Ishikawa (cell line): ENCODE results near the gene KDM5A.
A peak's percentile ranks its signal among the peaks of the same experiment; 100 is the strongest.

Experiments
- CEBPB ChIP-seq: IDR thresholded peaks from 2 replicates; pipeline ENCODE4 v1.6.1; 2012
- CREB1 ChIP-seq: IDR thresholded peaks from 2 replicates; pipeline ENCODE4 v1.6.1; 2012; ENCODE audit warnings: low read depth
- EGR1 ChIP-seq: IDR thresholded peaks from 2 replicates; pipeline ENCODE4 v1.6.1; 2012
- EP300 ChIP-seq: IDR thresholded peaks from 2 replicates; pipeline ENCODE4 v1.6.1; 2012; ENCODE audit warnings: borderline replicate concordance
- FOXM1 ChIP-seq: IDR thresholded peaks from 2 replicates; pipeline ENCODE4 v1.6.1; 2012; ENCODE audit warnings: low read depth, borderline replicate concordance
- NFIC ChIP-seq: IDR thresholded peaks from 2 replicates; pipeline ENCODE4 v1.6.1; 2012
- RAD21 ChIP-seq: IDR thresholded peaks from 2 replicates; pipeline ENCODE4 v1.6.1; 2012; ENCODE audit warnings: low read depth
- TAF1 ChIP-seq: IDR thresholded peaks from 2 replicates; pipeline ENCODE4 v1.6.1; 2012; ENCODE audit warnings: low read depth, mild to moderate bottlenecking
- TCF12 ChIP-seq: IDR thresholded peaks from 2 replicates; pipeline ENCODE4 v1.6.1; 2012; ENCODE audit warnings: low read depth
- TEAD4 ChIP-seq: IDR thresholded peaks from 2 replicates; pipeline ENCODE4 v1.6.1; 2012
- YY1 ChIP-seq: IDR thresholded peaks from 2 replicates; pipeline ENCODE4 v1.6.1; 2012; ENCODE audit warnings: low read depth
- ZBTB7A ChIP-seq: IDR thresholded peaks from 2 replicates; pipeline ENCODE4 v1.6.1; 2012; ENCODE audit warnings: low read depth
- TF ChIP-seq, protein P1 (sequence below): IDR thresholded peaks from 2 replicates; pipeline ENCODE4 v1.6.1; 2012; ENCODE audit warnings: low read depth, mild to moderate bottlenecking
- TF ChIP-seq, protein P2 (sequence below): IDR thresholded peaks from 2 replicates; pipeline ENCODE4 v1.6.1; 2012
- TF ChIP-seq, protein P3 (sequence below): IDR thresholded peaks from 2 replicates; pipeline ENCODE4 v1.6.1; 2012

Gene KDM5A

DNA sequence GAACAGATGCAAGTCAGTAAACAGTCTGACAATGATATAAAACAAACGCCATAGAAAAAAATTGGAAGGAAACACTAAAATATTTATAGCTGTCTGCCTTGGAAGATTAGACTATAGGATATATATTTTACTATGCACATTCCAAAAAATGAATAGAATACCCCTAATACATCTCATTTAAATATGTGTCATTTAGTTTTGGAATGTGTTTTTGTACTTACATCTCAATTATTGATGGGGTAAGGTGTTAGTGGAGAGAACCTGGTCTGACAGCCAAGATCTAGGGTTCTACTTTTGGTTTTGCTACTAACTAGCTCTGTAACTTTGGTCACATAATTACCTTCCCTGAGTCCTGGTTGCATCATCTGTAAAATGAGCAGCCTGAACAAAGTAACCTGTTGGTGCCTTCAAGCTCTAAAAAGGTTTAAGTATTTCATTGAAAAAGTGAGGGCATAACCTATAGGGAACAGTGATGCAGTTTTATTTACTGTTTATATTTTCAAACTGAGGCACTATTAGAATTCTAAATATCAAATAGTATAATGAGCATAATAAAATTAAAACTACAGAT lies 97.9 kb downstream of the KDM5A start:
- TF ChIP-seq TCF12 (no peak), CEBPB (peak; percentile 35; the same call in 1 of the 2 replicates), YY1 (no peak)

DNA sequence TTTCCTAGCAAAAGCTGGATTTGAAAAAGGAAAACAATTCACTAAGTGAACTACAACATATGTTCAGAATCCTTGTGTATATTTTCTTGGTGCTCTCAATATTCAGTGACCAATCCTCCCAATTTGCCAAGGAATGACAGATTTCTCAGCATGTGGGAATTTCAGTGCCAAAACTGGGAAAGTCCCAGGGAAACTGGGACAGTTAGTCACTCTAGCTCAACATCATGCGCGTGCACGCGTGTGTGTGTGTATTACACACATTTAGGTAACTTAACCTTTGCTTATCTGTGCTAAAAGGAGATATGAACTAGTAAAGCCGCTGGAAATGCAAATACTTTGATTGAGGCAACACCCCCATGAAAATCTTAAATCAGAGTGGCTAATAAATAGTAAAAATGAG lies 100.4 kb downstream of the KDM5A start:
- TF ChIP-seq, protein P1, sequence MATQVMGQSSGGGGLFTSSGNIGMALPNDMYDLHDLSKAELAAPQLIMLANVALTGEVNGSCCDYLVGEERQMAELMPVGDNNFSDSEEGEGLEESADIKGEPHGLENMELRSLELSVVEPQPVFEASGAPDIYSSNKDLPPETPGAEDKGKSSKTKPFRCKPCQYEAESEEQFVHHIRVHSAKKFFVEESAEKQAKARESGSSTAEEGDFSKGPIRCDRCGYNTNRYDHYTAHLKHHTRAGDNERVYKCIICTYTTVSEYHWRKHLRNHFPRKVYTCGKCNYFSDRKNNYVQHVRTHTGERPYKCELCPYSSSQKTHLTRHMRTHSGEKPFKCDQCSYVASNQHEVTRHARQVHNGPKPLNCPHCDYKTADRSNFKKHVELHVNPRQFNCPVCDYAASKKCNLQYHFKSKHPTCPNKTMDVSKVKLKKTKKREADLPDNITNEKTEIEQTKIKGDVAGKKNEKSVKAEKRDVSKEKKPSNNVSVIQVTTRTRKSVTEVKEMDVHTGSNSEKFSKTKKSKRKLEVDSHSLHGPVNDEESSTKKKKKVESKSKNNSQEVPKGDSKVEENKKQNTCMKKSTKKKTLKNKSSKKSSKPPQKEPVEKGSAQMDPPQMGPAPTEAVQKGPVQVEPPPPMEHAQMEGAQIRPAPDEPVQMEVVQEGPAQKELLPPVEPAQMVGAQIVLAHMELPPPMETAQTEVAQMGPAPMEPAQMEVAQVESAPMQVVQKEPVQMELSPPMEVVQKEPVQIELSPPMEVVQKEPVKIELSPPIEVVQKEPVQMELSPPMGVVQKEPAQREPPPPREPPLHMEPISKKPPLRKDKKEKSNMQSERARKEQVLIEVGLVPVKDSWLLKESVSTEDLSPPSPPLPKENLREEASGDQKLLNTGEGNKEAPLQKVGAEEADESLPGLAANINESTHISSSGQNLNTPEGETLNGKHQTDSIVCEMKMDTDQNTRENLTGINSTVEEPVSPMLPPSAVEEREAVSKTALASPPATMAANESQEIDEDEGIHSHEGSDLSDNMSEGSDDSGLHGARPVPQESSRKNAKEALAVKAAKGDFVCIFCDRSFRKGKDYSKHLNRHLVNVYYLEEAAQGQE, result no peak
- TF ChIP-seq TEAD4 (no peak), EP300 (no peak), YY1 (no peak), CEBPB (no peak), TCF12 (no peak), ZBTB7A (no peak), NFIC (no peak), CREB1 (no peak), TAF1 (no peak)
- TF ChIP-seq, protein P2, sequence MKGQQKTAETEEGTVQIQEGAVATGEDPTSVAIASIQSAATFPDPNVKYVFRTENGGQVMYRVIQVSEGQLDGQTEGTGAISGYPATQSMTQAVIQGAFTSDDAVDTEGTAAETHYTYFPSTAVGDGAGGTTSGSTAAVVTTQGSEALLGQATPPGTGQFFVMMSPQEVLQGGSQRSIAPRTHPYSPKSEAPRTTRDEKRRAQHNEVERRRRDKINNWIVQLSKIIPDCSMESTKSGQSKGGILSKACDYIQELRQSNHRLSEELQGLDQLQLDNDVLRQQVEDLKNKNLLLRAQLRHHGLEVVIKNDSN, result no peak
- TF ChIP-seq, protein P3, sequence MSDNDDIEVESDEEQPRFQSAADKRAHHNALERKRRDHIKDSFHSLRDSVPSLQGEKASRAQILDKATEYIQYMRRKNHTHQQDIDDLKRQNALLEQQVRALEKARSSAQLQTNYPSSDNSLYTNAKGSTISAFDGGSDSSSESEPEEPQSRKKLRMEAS, result no peak

DNA sequence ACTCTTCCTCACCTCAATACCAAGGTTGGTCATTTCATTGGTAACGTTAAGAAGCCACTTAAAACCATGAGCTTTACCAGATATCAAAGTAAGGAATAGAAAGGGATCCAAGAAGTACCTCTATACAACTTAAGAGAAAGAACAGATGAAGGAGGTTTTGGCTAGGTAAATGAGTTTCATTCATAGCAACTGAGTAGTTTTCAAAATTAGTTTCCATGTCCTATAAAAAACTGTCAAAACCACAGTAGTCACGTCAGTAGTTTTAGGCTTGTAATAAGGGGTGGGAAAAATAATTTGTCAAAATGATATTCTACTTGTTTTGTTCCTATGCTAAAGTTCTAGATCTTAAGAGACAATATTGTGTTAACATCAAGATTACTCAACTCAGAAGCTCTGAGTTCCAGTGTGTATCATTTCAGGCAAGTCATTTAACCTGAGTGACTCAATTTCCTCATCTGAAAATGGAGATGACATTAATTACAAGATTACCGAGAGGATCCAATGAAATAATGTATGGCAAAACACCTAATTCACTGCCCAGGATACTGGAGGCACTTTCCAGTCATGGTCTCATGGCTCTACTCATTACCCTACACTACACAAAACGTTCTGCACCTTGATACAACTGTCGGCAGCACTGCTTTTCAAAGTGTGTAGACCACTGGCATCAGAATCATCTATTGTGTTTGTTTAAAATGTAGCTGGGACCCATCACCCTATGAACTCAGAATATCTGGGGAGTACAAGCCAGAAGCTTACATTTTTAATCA lies 102.4 kb downstream of the KDM5A start:
- TF ChIP-seq TEAD4 (no peak), NFIC (no peak), YY1 (no peak), EP300 (no peak)

DNA sequence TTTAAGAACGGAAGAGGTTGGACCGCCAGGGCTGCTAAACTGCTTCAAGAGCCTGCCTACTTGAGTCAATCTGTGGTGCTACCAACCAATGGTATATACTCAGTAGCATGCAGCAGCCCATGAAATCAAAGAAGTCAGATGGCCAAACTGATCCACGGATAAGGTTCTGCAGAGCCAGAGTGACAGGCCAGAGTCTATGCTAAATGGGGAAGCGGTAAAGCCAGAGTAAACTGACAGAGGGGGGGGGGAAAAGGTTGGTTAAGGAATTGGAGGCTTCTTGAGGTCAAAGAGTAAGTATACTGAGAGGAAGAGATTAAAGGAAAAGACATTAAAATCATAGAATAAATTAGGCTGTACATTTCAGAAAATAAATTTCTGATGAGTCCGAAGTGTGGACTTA lies 111.1 kb downstream of the KDM5A start:
- TF ChIP-seq ZBTB7A (no peak), RAD21 (no peak), EGR1 (no peak), TEAD4 (no peak), YY1 (no peak), CEBPB (no peak), NFIC (no peak), TAF1 (no peak), TCF12 (no peak), EP300 (no peak), CREB1 (no peak), FOXM1 (no peak)
- TF ChIP-seq, protein P3, result no peak
- TF ChIP-seq, protein P1, result no peak
- TF ChIP-seq, protein P2, result no peak

DNA sequence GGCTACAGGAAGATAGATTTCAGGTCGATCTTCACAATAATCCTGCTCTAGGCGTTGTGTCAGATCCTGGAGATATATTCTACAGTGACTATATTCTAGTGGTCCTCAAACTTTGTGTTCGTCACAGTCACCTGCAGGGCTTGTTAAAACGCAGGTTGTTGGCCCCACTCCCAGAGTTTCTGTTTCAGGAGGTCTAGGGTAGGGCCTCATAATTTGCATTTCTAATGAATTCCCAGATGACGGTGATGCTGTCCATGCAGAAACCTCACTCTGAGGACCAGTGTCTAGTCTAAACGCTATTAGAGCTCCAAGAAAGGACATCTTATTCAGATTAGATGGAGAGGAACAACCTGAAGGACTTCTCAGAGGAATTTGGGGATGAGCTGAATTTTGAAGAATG lies 113.3 kb downstream of the KDM5A start:
- no peak for TF ChIP-seq TEAD4
- TF ChIP-seq CREB1, result no peak
- no peak for TF ChIP-seq TAF1
- no peak for TF ChIP-seq CEBPB
- TF ChIP-seq, protein P3, result no peak
- TF ChIP-seq, protein P2, result no peak
- TF ChIP-seq, protein P1, result no peak
- no peak for TF ChIP-seq EGR1
- no peak for TF ChIP-seq YY1
